ENCODE measurements around the gene TUBB2A.
"Not testable (repeated sequence)": the region's sequence is repeated elsewhere in the genome, so short reads cannot be mapped to it uniquely, and the experiment has no call there.

Gene TUBB2A

GRCh38 chr6:3157131-3157933, at the start of gene TUBB2A:
TUBB2A (minus strand) TSS chr6:3157544; CDS start chr6:3157463, 81 bp downstream.
- peak; percentile 67 to 85 for DNase-seq (ENCODE audit: extremely low read depth in 1 of 2, low read depth in 1 of 2)

GRCh38 chr6:3206339-3207015, 49.1 kb upstream of the TUBB2A start:
- DNase-seq (ENCODE audit: extremely low read depth in 1 of 2, low read depth in 1 of 2) = no peak

- DNase-seq (ENCODE audit: extremely low read depth in 1 of 2, low read depth in 1 of 2) = no peak
These were observed 48.6 kb upstream of the TUBB2A start for GRCh38 chr6:3205913-3206312.

DNA sequence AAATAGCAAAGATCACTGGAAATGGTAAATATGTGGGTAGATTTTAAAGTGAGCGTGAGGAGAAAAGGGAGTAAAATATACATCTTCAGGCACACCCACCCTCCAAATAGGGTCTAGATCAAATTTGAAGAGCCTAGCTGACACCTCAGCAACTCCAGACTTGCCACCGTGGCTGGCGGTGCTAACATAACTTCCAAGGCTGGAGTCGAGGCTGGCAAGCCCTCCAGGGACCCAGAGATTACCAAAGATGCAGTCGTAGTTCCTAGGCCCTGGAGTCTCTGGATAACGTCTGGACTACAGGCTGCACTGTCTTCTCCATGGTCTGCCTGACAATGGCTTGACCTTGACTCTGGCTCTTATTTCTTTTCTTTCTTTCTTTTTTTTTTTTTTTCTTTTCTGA, 47.6 kb upstream of the TUBB2A start:
- DNase-seq (ENCODE audit: extremely low read depth in 1 of 2, low read depth in 1 of 2) = no peak

GRCh38 chr6:3202999-3203696, 45.8 kb upstream of the TUBB2A start:
- no peak for DNase-seq (ENCODE audit: extremely low read depth in 1 of 2, low read depth in 1 of 2)

DNA sequence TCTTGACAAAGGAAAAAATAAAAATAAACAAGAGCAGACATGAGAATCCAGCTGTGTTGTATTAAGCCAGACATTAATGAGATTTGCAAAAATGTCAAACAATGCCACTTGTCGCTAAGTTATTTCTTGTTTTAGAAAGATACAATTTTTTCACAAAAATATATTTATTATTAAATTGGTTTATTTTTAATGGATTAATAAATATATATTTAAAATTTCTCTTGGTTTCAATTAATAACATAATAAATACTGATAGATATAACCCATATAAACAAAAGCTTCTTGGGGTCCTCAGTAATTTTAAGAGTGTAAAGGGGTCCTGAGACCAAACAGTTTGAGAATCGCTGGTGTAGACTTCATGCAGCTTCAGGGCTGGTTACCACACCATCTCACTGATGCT, 44.0 kb upstream of the TUBB2A start:
- no peak for DNase-seq (ENCODE audit: extremely low read depth in 1 of 2, low read depth in 1 of 2)

DNA sequence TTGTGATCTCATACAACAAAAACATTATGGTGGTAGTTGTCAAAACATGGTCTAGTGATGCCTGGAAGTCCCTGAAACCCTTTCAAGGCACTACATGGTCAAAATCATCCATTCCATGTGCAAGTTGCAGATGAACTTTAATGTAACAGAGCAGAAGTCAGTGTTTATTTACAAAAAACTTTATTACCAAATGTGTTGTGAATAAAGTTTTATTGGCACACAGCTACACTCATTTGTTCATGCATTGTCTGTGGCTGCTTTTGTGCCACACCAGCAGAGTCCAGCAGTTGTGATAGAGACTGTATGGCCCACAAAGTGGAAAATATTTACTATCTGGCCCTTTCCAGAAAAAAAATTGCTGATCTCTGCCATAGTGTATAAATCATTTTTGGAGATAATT, 43.3 kb upstream of the TUBB2A start:
- DNase-seq (ENCODE audit: extremely low read depth in 1 of 2, low read depth in 1 of 2) = no peak

GRCh38 chr6:3199382-3199781, 42.0 kb upstream of the TUBB2A start:
- DNase-seq (ENCODE audit: extremely low read depth in 1 of 2, low read depth in 1 of 2) = no peak

- not testable (repeated sequence) for DNase-seq (ENCODE audit: extremely low read depth in 1 of 2, low read depth in 1 of 2)
These were observed 40.4 kb upstream of the TUBB2A start for GRCh38 chr6:3197734-3198133.

GRCh38 chr6:3196770-3197169, 39.4 kb upstream of the TUBB2A start:
- no peak for DNase-seq (ENCODE audit: extremely low read depth in 1 of 2, low read depth in 1 of 2)

DNA sequence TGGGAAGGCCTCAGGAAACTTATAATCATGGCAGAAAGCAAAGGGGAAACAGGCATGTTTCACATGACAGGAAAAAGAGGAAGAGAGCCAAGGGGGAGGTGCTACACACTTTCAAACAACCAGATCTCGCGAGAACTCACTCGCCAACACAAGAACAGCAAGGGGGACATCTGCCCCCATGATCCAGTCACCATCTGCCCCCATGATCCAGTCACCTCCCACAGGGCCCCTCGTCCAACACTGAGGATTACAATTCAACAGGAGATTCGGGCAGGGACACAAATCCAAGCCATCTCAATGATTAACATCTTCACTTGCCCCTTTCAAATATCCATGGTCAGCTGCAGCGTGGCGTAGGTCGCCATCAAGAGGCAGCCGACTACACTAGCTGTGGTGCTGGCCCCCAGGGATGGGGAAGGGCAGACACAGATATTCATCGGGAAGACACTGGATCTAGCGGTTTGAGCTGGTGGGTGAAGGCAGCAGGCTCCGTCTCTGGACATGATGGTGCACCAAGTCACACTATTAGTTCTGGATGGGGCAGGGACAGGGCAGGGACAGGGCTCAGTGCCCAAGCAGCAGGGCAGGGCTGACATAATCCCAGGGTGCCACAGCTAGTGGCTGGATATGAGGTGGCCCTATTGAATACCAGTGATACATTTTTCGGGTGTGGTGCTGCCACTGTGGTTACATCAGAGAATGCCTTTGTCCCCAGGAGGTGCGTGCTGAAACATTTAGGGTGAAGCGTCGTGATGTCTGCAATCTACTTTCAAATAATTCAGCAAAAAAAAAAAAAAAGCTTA, 38.6 kb upstream of the TUBB2A start:
- DNase-seq (ENCODE audit: extremely low read depth in 1 of 2, low read depth in 1 of 2) = no peak

DNA sequence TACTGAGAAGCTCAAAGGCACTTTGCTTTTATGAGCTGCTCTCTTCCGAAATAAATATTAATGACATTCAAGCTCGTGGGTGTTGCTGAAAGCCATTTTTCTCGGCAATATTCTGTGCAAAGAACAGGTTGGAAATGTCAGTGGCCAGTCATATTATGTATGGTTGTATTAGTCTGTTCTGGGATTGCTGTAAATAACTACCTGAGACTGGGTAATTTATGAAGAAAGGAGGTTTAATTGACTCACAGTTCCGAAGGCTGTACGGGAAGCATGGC, 38.0 kb upstream of the TUBB2A start:
- no peak for DNase-seq (ENCODE audit: extremely low read depth in 1 of 2, low read depth in 1 of 2)

- no peak for DNase-seq (ENCODE audit: extremely low read depth in 1 of 2, low read depth in 1 of 2)
These were observed 37.4 kb upstream of the TUBB2A start for GRCh38 chr6:3194535-3195419.

- no peak for DNase-seq (ENCODE audit: extremely low read depth in 1 of 2, low read depth in 1 of 2)
These were observed 35.9 kb upstream of the TUBB2A start for GRCh38 chr6:3193102-3193849.

DNA sequence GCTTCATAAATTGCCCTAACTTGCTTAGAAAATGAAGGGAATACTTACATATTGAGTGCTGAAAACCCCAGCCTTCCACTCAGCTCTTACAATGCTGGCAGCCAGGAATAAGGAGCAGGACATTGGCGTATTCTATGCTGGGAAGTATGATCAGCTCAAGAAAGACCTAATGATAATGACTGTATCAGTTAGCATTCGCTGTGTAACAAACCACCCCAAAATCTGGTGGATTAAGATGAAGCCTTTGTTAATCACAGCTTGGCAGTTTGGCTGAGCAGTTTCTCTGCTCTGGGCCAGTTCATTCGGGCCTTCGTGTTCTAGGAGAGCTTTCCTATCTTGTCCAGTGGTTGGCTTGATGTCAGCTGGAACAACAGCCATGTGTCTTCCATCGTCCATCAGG, 33.4 kb upstream of the TUBB2A start:
- DNase-seq (ENCODE audit: extremely low read depth in 1 of 2, low read depth in 1 of 2) = no peak

- DNase-seq (ENCODE audit: extremely low read depth in 1 of 2, low read depth in 1 of 2) = no peak
These were observed 32.7 kb upstream of the TUBB2A start for GRCh38 chr6:3190056-3190455.

DNA sequence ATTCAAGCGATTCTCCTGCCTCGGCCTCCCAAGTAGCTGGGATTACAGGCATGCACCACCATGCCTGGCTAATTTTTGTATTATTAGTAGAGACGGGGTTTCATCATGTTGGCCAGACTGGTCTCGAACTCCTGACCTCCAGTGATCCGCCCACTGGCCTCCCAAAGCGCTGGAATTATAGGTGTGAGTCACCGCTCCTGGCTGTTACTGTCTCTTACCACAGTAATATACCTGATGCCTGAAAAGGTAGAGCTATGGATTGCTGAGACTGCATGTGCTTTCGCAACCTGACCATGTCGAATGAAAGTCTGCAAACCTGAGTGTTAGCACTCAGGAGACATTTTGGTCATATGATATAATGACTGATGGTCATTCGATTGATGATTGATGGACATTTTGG, 31.8 kb upstream of the TUBB2A start:
- not testable (repeated sequence) for DNase-seq (ENCODE audit: extremely low read depth in 1 of 2, low read depth in 1 of 2)

GRCh38 chr6:3188262-3188661, 30.9 kb upstream of the TUBB2A start:
- no peak for DNase-seq (ENCODE audit: extremely low read depth in 1 of 2, low read depth in 1 of 2)

DNA sequence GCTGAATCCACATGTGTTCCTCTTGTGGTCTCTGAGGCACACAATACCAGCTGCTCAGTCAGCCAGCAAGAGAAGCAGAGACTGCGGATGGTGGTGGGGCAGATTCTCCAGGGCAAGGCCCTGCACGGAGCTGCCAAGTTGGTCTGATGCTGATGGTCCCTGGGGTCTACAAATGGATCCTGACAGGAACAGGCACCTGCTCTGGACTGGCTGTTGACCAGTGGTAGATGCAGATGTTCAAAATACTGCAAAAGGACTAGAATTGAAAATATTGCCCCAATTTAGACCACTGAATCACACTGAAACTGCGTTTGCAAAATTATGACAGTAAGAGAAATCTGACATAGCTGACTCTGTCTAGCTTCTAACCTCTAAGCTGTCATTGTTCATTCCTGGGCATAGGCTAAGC, 29.6 kb upstream of the TUBB2A start:
- no peak for DNase-seq (ENCODE audit: extremely low read depth in 1 of 2, low read depth in 1 of 2)

GRCh38 chr6:3183066-3183465, 25.7 kb upstream of the TUBB2A start:
- DNase-seq (ENCODE audit: extremely low read depth in 1 of 2, low read depth in 1 of 2) = no peak

All from activated CD8-positive, alpha-beta memory T cell treated with anti-CD3 and anti-CD28 coated beads for 1 hour (primary cell).